Measurements from ENCODE around the gene FLRT2. TPM values are rescaled to one million over a fixed set of nuclear protein-coding genes. Genes with fewer than 3 reads are reported as not detected.

FLRT2 gene
- total and polyA plus RNA-seq, 9 of the 15 experiments (the other 6 are each of a cell fraction or from before 2014, with no cell fraction given): 0.02 TPM; not detected in 8

DNA sequence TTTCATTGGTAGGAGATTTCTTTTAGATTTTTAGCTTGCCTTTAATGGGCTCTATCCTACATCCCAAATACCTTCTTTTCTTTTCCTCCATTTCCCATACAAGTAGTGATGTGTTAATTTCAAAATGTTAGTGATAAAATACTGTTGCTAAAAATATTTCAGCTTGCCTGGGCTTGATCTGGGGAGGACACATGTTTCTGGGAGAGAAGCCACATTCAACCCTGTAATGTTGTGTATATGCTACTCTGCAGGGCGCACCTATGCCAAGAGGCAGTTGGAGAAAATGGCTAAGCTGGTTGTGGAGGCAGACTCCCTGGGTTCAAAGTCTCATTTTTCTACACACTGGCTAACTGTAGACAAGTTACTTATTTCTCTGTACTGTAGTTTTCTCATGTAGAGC is 26.3 kb downstream of the FLRT2 start (continued):
- TF ChIP-seq CREB3 (tag; conservative IDR thresholded peaks at IDR 0.05; ENCODE audit: low read depth): no peak

- CTCF ChIA-PET (ENCODE audit: low intra/inter-chr PET ratio): no interaction called here
- no peak for FAIRE-seq
- TF ChIP-seq RBM17 (IDR thresholded peaks at IDR 0.05; ENCODE audit: borderline replicate concordance, low read depth, low read length) (no peak), SRSF7 (optimal IDR thresholded peaks at IDR 0.05; ENCODE audit: low read depth, low read length) (no peak), GTF2B (IDR thresholded peaks at IDR 0.05; ENCODE audit: extremely low read depth, insufficient read length) (no peak), FOXA1 (IDR thresholded peaks at IDR 0.05; ENCODE audit: borderline replicate concordance) (no peak), DACH1 (IDR thresholded peaks at IDR 0.05; ENCODE audit: partially characterized antibody) (no peak), BMI1 (IDR thresholded peaks at IDR 0.05; ENCODE audit: low read length) (no peak), PHF21A (IDR thresholded peaks at IDR 0.05; ENCODE audit: borderline replicate concordance, low read depth) (no peak), MTA1 (IDR thresholded peaks at IDR 0.05; ENCODE audit: borderline replicate concordance) (no peak), C11orf30 (IDR thresholded peaks at IDR 0.05; ENCODE audit: low read depth) (no peak), ZNF395 (CRISPR knock-in tag; IDR thresholded peaks at IDR 0.05) (no peak), EZH2 (IDR thresholded peaks at IDR 0.05; ENCODE audit: borderline replicate concordance, low read depth, low read length) (no peak)
- POLR2A ChIA-PET: no interaction called here
- BruUV-seq (replicated peaks): no TSS peak
- Histone ChIP-seq H3K4me2 (ENCODE audit: insufficient read depth, low read length) (no peak overlapping the region), H3K27me3 (ENCODE audit: control insufficient read depth in 2 of 2, insufficient read depth in 2 of 2, low read length in 2 of 2) (no peaks in the 10 kb centered on the region), H3K4me1 (replicated peaks in 1 of 2; ENCODE audit: control insufficient read depth in 2 of 2, insufficient read depth in 2 of 2, low read length in 2 of 2) (no peaks in the 10 kb centered on the region), H3K9me3 (replicated peaks; ENCODE audit: control insufficient read depth, insufficient read depth, low read depth, low read length) (no peaks in the 10 kb centered on the region), H3K9ac (ENCODE audit: insufficient read depth in 1 of 2, low read depth in 2 of 2, low read length in 2 of 2) (no peak overlapping the region), H3K9me1 (ENCODE audit: control insufficient read depth, insufficient read depth, low read length) (no peaks in the 10 kb centered on the region), H3K4me3 (no peak overlapping the region), H3K36me3 (ENCODE audit: control insufficient read depth, insufficient read depth, low read length) (no peaks in the 10 kb centered on the region), H2AFZ (ENCODE audit: low read depth, low read length) (no peak overlapping the region), H4K20me1 (replicated peaks; ENCODE audit: control insufficient read depth, insufficient read depth, low read length) (no peaks in the 10 kb centered on the region), H3K79me2 (ENCODE audit: control insufficient read depth, insufficient read depth, low read length) (no peaks in the 10 kb centered on the region), H3K27ac (ENCODE audit: extremely low read depth, low read depth, low read length) (no peak overlapping the region)
- no peak for ATAC-seq
- in situ Hi-C loops (cut with MboI): no loop called here
- DNase-seq (ENCODE audit: extremely low read depth in 1 of 4, low spot score in 3 of 4): no peak
- WGBS (ENCODE audit: insufficient coverage, low coverage, missing lambda C conversion rate): 0% methylated on average over 2 of the region's 2 CpGs
- intact Hi-C loops (cut with micrococcal nuclease): no loop called here
These were observed 28.6 kb downstream of the FLRT2 start for GRCh38 chr14:85558505-85558904.

Measured in K562 (cell line).